NCI-H526 (cell line): Measurements from ENCODE around the gene PEAK3.
A peak's percentile ranks its signal among the peaks of the same experiment; 100 is the strongest.

Experiments
- DNase-seq, 2 experiments: peaks; one replicate each; lab custom pipeline; 2025; lab: John Stamatoyannopoulos, UW

PEAK3 gene

DNA sequence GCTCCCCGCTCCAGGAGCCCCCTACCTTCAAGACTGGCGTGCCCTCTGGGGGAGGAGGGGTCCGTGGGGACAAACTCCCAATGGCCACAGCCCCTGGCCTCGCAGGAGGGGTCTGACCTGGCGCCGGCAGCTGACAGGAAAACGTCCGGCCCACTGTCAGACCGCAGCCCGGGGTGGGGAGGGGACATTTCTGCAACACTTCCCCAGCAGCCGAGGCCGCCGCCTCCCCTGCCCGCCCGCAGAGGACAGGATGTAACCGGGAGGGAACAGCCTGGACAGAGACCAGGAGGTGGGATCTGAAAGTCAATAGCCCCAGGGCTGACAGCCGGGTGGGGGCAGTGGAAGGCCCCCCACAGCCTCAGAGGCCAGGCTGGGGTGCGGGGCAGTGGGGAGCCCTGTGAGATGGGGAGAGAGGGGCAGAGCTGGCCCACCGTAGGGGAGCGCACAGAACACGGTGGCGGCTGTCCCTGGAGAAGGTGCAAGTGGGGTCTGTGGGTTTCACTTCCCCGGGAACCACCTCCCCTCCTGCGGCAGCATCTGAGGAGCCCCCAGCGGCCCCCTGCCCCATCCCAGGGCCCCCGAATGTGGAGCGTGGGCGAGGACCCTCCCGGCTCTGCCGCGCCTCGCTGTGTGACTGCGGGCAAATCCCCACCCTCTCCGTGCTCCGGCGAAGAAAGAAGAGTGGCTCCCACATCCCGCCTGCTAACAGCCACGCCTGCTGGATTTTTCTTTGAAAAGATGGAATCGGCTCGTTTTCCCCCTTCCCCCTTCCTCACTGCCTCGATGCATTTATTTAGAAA lies at the start of gene PEAK3:
Gene PEAK3 (minus strand): TSS at position 114 of the 800 bp plus-strand sequence. CDS start 1,244 bp downstream, outside the sequence.
- DNase-seq = no peak

GRCh38 chr19:2330632-2331284 lies 48.8 kb upstream of the PEAK3 start:
- DNase-seq = peak in 1 of 2 experiments; percentile 42

DNA sequence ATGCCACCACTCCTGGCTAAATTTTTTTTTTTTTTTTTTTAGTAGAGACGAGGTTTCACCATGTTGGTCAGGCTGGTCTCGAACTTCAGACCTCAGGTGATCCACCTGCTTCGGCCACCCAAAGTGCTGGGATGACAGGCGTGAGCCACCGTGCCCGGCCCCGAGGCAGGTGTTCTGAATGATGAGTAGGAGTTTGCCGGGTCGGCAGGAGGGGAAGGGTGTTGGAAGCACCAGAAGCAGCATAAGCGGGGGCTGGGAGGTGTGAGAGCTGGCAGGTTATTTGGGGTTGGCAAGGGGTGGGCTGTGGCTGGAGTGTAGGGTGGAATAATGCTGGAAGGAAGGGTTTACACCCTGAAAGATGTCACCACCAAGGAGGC lies 48.3 kb upstream of the PEAK3 start:
- no peak for DNase-seq

DNA sequence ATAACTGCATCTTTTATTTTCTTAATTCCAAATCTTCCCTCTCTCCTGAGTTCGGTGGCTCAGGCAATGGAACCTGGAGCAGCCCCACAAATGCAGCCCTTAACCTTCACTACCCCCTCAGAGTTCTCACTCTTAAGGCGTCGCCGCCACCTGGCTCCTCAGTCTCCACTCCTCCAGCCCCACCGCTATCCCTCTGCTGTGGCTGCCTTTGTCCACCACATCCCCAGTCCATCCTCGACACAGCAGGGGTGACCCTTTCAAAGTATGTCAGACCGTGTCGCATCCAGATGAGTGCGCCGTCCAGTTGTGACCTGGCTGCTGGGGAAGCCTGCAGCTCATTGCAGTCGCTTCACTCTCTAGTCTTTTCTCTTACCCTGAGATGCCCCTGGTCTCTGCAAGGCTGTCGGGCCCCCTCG lies 47.5 kb upstream of the PEAK3 start:
- no peak for DNase-seq

- no peak for DNase-seq
Observed at GRCh38 chr19:2329149-2329478, 47.1 kb upstream of the PEAK3 start.

DNA sequence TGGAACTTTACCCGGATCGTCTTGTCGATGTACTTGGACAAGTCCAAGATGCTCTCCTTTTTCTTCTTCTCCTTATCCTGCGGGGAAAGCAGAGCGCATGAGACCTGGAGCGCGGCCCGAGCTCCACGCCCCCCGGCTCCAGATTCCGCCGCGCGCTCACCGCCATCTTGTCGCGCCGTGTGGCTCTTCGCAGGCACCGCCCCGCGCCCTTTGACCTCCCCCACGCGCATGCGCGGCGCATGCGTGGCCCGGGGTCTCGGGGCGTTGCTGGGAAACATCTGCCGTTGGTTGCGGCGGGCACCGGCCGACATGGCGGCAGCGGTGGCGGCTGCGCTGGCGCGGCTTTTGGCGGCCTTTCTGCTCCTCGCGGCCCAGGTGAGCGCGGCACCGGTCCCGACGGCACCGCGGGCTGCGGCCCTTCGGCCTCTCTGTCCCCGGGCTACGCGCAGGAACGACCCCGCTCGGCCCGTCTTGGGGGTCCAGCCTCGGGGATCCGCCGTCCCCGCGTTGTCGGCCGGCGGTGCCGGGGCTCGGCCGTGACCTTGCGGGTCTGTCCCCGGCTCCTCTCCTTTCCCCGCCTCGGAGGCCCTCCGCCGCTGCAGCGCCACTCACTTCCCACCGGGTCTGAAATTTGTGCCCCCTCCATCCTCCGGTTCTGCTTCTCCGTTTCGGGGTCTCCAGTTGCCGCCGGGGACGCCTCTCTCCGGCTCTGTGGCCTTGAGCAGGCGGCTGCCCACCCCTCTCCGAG lies 46.6 kb upstream of the PEAK3 start, which contains the start of the genes LSM7 and SPPL2B:
Gene LSM7 (minus strand): TSS at position 186 of the 748 bp plus-strand sequence. CDS start 20 bp downstream, at position 166.
Gene SPPL2B (plus strand): TSS at position 284 of the 748 bp plus-strand sequence. CDS start 26 bp downstream, at position 310.
- DNase-seq = peak; percentile 53 to 87

GRCh38 chr19:2327773-2328400 lies 45.9 kb upstream of the PEAK3 start:
- DNase-seq = peak in 1 of 2 experiments; percentile 32

- no peak for DNase-seq
Observed at GRCh38 chr19:2326699-2327360, 44.9 kb upstream of the PEAK3 start.

- DNase-seq = no peak
Observed at GRCh38 chr19:2325281-2326046, 43.5 kb upstream of the PEAK3 start.

GRCh38 chr19:2324220-2324948 lies 42.4 kb upstream of the PEAK3 start:
- DNase-seq = no peak

DNA sequence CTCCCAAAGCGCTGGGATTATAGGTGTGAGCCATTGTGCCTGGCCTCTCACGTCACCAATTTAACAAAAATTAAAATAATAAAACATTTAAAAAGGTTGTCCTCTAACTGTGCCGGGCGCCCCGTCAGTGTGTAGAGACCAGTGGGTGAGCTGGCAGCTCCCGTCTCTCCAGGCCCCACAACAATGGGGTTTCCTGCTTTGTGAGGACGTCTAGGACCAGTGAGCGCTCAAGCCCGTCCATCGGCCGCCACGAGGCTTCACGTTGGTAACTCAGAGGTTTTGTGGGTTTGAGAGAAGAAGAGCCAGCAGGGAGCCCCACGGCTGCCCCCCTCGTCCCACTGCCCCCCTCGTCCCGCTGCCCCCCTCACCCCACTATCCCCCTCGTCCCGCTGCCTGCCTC lies 41.7 kb upstream of the PEAK3 start:
- DNase-seq = no peak

GRCh38 chr19:2321565-2322283 lies 39.7 kb upstream of the PEAK3 start:
- DNase-seq = no peak

DNA sequence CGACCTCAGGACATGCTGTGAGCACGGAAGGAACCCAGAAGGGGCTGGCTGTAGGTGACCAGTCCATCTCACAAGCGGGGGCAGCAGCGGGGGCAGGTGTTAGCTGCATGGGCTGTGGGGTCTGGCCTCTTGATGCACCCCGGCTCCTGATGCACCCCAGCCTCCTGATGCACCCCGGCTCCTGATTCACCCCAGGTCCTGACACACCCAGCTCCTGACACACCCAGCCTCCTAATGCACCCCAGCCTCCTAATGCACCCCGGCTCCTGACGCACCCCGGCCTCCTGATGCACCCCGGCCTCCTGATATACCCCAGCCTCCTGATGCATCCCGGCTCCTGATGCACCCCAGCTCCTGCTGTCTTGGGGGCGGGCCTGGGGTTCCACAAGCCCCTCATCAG lies 39.0 kb upstream of the PEAK3 start:
- no peak for DNase-seq

DNA sequence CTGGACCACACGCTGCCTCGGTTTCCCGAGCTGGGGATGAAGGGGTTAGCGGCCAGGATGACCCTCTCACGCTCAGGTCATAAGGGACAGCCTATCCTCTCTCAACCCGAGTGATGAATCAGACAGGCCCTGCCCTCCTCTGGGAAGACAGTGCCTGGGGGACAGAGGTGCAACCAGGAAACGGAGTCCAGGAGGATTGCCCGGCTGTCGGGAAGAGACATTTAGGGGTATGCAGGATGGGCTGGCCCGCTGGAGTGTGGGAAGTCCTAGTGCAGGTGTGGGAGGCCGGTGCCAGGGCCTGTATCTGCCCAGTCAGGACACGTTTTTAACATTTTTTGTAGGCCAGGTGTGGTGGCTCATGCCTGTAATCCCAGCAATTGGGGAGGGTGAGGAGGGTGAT lies 38.1 kb upstream of the PEAK3 start:
- no peak for DNase-seq

GRCh38 chr19:2319551-2319950 lies 37.6 kb upstream of the PEAK3 start:
- DNase-seq = no peak

- no peak for DNase-seq
Observed at GRCh38 chr19:2318923-2319322, 36.9 kb upstream of the PEAK3 start.

DNA sequence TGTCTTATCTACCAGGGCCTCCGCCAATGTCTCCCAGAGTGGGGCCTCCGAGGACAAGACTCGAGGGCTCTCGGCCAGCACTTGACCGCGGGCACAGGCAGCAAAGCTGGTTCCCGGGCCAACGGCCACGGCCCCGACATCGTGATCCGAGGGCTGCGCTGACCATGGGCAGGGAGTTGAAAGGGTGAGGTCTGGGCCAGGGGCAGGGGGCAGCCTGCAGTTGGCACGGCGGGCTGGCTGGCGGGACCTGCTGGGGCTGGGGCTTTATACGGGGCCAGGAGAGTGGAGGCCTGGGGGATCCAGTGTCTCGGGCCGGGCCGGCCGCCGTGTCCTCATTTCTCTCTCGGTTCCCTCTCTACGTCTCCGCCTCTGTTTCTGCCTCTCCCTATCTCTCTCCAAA lies 35.8 kb upstream of the PEAK3 start:
- DNase-seq = no peak

DNA sequence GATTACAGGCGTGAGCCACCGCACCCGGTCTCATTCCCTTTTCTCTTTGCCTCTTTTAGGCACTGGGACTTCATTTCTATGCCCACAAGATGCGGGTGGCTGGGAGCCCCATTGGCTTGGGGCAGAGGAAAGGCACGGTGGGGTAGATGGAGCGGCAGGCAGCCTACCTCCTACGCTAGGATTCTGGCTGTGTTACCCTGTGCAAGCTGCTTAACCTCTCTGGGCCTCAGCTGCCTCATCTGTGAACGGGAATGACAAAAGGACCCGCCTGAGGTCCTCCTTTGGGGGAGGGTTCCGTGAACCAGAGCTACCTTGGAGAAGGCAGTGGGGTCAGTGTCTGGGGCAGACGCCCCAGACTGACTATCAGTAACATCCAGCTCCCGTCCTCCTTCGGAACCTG lies 35.3 kb upstream of the PEAK3 start:
- no peak for DNase-seq

DNA sequence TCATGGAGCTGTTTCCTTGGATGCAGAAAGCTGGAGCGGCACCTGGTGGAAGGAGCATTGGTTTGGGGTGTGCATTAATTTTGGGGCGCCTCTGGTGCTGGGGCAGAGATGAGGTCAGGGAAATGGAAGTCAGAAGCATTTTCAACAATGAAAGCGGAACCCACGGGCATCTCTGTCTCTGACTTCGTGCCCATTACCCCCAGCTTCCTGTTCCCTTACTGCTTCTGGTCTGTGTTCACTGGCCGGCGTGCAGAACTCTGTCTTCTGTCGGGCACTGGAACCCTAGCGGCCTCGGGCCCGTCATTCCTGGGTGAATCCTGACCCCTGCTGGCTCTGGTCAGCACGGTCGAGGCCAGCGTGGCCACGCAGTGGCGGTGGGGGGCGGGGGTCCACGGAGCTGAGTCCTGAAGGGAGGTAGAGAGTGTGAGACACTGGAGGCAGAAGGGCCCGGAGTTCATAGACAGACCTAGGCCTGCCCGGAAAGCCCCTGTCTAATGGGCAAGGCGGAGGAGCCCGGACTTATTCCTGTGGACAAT lies 33.9 kb upstream of the PEAK3 start:
- DNase-seq = peak in 1 of 2 experiments; percentile 50
